ENCODE data around the gene ZNF574.

Gene ZNF574

GRCh38 chr19:42053037-42053935, 22.7 kb upstream of the ZNF574 start:
- no peak for DNase-seq

GRCh38 chr19:42054205-42054604, 21.8 kb upstream of the ZNF574 start:
- DNase-seq = no peak

GRCh38 chr19:42057846-42058245, 18.1 kb upstream of the ZNF574 start:
- no peak for DNase-seq

- no peak for DNase-seq
Measured at GRCh38 chr19:42059196-42059595, 16.8 kb upstream of the ZNF574 start.

GRCh38 chr19:42060117-42060516, 15.8 kb upstream of the ZNF574 start:
- DNase-seq = no peak

GRCh38 chr19:42062381-42062780, 13.6 kb upstream of the ZNF574 start:
- no peak for DNase-seq

- DNase-seq = no peak
Measured at GRCh38 chr19:42064432-42064831, 11.5 kb upstream of the ZNF574 start.

- DNase-seq = no peak
Measured at GRCh38 chr19:42065051-42065450, 10.9 kb upstream of the ZNF574 start.

GRCh38 chr19:42065511-42065910, 10.5 kb upstream of the ZNF574 start:
- no peak for DNase-seq

- DNase-seq = peak in 34 of 56 donors; percentile 10 to 71 (median 45)
Measured at GRCh38 chr19:42066075-42066754, 9.8 kb upstream of the ZNF574 start.

- DNase-seq = peak in 1 of 56 donors; percentile 8
Measured at GRCh38 chr19:42067315-42067888, 8.6 kb upstream of the ZNF574 start.

- no peak for DNase-seq
Measured at GRCh38 chr19:42068361-42068755, 7.6 kb upstream of the ZNF574 start.

GRCh38 chr19:42068756-42069571, 7.0 kb upstream of the ZNF574 start:
- DNase-seq = no peak

- peak in 25 of 56 donors; percentile 11 to 52 (median 26) for DNase-seq
Measured at GRCh38 chr19:42069619-42070351, 6.2 kb upstream of the ZNF574 start, which contains the start of gene GRIK5. Gene GRIK5 (minus strand): TSS chr19:42070206. CDS start chr19:42065770, 4,436 bp downstream.

- no peak for DNase-seq
Measured at GRCh38 chr19:42071247-42071646, 4.7 kb upstream of the ZNF574 start.

- DNase-seq = peak in 2 of 56 donors; percentile 18 to 36
Measured at GRCh38 chr19:42074513-42075363, 1.2 kb upstream of the ZNF574 start.

- no peak for DNase-seq
Measured at GRCh38 chr19:42075364-42075615, 676 bp upstream of the ZNF574 start.

- DNase-seq = peak in 3 of 56 donors; percentile 40 to 57 (median 51)
Measured at GRCh38 chr19:42076380-42076944, 496 bp downstream of the ZNF574 start.

GRCh38 chr19:42078058-42078457, 2.1 kb downstream of the ZNF574 start:
- DNase-seq = no peak

All from amygdala (tissue), 56 donors.